SKM-1 (cell line): Measurements from ENCODE around the gene PROM1.

ENCODE experiments used
- DNase-seq: peaks from one replicate; lab custom pipeline; 2025; ENCODE audit not compliant: unreplicated experiment; lab: John Stamatoyannopoulos, UW

Gene PROM1

GRCh38 chr4:16065066-16065465 is 18.8 kb downstream of the PROM1 start:
- DNase-seq, result no peak

GRCh38 chr4:16062601-16063000 is 21.2 kb downstream of the PROM1 start:
- DNase-seq, result no peak

- no peak for DNase-seq
These were observed 27.0 kb downstream of the PROM1 start for GRCh38 chr4:16056681-16057385.

GRCh38 chr4:16055873-16056272 is 27.9 kb downstream of the PROM1 start:
- DNase-seq, result no peak

- no peak for DNase-seq
These were observed 28.4 kb downstream of the PROM1 start for GRCh38 chr4:16055471-16055870.

GRCh38 chr4:16052939-16053338 is 30.9 kb downstream of the PROM1 start:
- no peak for DNase-seq

GRCh38 chr4:16051980-16052379 is 31.8 kb downstream of the PROM1 start:
- no peak for DNase-seq

- DNase-seq, result no peak
These were observed 32.7 kb downstream of the PROM1 start for GRCh38 chr4:16051132-16051531.

GRCh38 chr4:16050669-16051068 is 33.2 kb downstream of the PROM1 start:
- DNase-seq, result no peak

GRCh38 chr4:16048619-16049419 is 35.0 kb downstream of the PROM1 start:
- DNase-seq, result no peak

GRCh38 chr4:16045687-16046086 is 38.1 kb downstream of the PROM1 start:
- no peak for DNase-seq

- DNase-seq, result no peak
These were observed 40.0 kb downstream of the PROM1 start for GRCh38 chr4:16043642-16044498.

- DNase-seq, result no peak
These were observed 44.7 kb downstream of the PROM1 start for GRCh38 chr4:16039139-16039538.

GRCh38 chr4:16037901-16038300 is 45.9 kb downstream of the PROM1 start:
- DNase-seq, result no peak

- no peak for DNase-seq
These were observed 48.0 kb downstream of the PROM1 start for GRCh38 chr4:16035843-16036242.

GRCh38 chr4:16034010-16034748 is 49.6 kb downstream of the PROM1 start:
- DNase-seq, result no peak

- no peak for DNase-seq
These were observed 51.4 kb downstream of the PROM1 start for GRCh38 chr4:16032396-16032770.

GRCh38 chr4:16031546-16032395 is 52.1 kb downstream of the PROM1 start:
- DNase-seq, result no peak

- no peak for DNase-seq
These were observed 53.9 kb downstream of the PROM1 start for GRCh38 chr4:16029886-16030285.

- DNase-seq, result no peak
These were observed 54.6 kb downstream of the PROM1 start for GRCh38 chr4:16029262-16029661.
